ENCODE data around the gene MCRS1. TPM values are rescaled to one million over a fixed set of nuclear protein-coding genes. Genes with fewer than 3 reads are reported as not detected.

The MCRS1 gene
- total RNA-seq, 1 donor from 2014 or later, result 94.4 TPM

DNA sequence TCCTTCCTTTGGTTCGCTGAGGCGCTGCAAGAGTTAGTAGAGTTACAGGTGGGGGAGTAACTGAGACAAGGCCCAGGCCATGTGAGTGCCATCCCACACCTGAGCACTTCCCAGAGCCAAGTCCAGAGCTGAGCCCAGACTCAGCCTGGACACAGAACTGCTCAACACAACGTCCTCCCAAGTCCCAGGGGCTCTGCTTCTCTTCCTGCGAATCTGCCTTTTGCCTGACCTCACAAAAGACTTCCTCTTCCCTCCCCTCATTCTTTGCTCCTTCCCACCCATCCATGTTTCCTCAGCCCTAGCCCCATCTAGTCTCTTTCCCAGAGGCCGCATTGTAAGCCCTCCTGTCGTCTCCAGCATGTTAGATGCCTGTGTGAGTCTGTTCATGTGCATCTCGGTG is 16.6 kb upstream of the MCRS1 start:
- intact Hi-C loops (cut with micrococcal nuclease), result no loop called here
- ATAC-seq (no peak), DNase-seq (no peak)

DNA sequence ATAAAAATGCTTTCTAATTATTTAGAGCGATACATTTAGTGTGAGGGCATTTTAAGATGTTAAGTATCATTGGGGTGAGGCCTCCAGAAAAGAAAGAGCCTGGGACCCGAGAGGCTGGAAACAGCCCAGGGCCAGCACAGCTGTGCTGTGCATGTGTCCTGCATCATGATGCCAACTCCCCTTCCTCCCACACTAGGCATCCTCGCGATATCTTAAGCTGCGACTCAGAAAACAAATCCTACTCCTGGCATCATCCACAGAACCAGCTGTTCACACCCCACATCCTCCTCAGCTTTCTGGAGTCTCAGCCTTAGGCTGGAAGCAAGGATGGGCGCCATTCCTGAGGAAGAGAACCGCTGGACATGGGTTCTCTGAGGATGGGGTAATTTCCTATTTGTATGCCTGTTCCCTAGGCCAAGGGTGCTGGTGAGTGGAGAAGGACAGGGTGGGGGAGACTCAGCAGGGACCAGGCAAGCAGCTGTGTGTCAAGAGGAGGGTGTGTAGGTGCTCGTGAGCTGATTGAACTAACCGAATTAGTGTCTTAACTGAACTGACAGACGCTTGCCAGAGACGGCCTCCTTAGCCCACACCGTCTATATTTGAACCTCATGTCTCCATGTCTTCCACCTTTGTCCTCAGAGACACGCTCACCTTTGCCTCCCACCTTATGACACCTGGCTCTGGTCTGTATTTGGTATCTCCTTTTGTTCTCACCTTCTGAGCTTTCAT is 15.6 kb upstream of the MCRS1 start:
- ATAC-seq (peak; percentile 17), DNase-seq (no peak)
- intact Hi-C loops (cut with micrococcal nuclease), result no loop called here

DNA sequence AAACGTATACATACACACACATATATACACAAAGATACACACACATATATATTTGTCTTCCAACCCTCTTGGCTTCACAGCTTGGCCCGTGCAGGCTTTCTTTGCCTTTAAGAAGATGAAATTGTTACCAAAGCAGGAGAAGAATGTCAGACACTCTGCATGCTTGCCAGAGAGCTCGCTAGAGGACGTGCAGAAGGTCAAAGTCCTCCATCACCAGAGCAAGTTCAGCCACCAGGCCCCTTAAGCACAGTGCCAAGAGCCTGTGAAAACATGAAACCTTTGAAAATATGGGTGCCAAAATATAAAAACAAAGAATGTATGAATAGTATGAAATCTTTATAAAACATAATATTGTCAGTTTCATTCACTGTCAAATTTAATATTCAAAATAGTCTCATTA is 14.9 kb upstream of the MCRS1 start:
- ATAC-seq (peak; percentile 67), DNase-seq (peak; percentile 49)
- intact Hi-C loops (cut with micrococcal nuclease), result no loop called here

DNA sequence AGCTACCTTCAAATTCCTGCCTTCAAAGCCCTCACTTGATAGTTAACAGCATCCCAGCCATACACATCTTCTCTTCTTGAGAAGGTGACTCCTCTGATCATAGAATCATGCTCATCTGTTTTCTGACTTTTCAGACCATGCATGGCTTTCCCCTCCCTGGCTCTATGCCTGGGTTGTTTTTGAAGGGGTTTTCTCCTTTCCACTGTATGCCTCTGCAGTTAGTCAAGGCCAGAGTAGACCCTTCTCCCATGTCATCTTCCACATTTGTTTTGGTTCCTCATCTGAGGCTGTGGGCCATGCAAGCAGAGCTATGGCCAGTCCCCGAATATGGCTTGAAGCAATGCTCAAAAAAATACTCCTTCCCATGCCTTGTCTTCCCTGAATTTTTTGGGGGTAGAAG is 14.3 kb upstream of the MCRS1 start:
- DNase-seq (no peak), ATAC-seq (no peak)
- intact Hi-C loops (cut with micrococcal nuclease), result no loop called here

DNA sequence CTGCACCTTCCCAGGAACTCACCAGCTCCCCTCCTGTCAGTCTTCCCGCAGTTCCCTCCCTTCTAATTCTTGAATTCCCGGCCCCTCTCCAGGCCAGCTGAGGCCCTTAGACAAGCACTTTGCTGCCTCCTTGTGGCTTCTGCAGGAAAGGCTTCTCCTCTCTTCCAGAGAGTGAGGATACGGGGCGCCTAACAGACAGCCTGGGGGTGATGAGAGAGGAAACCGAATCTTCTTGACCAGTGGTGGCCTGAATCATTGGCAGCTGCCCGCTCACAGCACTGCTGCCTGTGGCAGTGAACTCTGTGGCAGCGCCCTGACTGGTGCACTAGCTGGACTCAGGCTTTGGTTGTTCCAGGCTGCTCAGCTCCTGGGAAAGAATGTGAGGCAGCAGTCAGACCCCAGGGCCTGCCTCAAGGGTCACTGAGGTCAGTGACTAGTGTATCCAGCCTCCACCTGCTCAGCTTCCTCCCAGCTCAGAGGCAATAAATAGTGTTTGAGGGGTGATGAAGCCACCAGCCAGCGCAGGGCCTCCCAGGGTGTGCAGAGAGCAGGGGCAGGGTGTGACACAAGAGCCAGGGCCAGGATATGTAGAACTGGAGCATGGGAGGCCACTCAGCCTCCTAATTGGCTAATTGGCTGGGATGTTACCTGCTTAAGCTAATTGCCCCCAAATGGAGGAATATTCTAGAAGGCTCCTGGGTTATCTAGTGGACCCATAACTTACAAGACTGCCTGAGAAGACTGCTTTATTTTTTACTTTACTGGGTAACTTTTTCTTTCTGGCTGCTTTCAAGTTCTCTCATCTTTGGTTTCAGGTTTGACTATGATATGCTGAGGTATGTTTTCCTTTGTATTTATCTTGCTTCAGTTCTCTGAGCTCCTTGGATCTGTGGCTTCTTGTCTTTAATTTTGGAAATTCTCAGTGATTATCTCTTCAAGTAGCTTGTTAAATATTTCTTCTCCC is 12.9 kb upstream of the MCRS1 start:
- DNase-seq (peak; percentile 77), ATAC-seq (peak; percentile 79)
- intact Hi-C loops (cut with micrococcal nuclease), result no loop called here

DNA sequence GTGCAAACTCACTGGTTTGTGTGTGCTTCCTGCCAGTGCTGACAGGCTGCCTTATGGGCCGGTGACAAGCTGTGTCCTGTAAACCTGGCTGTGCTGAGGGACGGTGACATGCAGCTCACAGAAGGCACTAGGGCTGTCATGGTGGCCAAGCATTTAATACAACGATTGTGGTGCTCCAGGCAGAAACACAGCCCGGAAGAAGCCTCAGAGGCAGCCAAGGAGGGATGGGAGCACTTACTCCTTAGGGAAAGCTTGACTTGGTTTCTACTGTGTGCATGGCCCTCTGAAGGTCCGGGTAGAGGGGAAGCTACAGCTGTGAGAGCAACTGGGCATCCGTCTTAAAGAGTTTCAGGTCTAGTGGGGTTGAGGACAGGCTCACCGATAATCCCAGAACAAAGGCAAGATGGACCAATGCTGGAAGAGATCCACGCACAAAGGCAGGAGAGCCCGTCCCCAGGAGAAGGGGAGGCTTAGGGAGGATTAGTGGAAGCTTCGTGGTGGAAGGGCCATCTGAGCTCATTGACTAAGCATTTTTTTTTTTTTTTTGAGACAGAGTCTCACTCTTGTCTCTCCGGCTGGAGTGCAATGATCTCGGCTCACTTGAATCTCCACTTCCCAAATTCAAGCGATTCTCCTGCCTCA is 10.7 kb upstream of the MCRS1 start:
- intact Hi-C loops (cut with micrococcal nuclease), result no loop called here
- ATAC-seq, result no peak
- no peak for DNase-seq

DNA sequence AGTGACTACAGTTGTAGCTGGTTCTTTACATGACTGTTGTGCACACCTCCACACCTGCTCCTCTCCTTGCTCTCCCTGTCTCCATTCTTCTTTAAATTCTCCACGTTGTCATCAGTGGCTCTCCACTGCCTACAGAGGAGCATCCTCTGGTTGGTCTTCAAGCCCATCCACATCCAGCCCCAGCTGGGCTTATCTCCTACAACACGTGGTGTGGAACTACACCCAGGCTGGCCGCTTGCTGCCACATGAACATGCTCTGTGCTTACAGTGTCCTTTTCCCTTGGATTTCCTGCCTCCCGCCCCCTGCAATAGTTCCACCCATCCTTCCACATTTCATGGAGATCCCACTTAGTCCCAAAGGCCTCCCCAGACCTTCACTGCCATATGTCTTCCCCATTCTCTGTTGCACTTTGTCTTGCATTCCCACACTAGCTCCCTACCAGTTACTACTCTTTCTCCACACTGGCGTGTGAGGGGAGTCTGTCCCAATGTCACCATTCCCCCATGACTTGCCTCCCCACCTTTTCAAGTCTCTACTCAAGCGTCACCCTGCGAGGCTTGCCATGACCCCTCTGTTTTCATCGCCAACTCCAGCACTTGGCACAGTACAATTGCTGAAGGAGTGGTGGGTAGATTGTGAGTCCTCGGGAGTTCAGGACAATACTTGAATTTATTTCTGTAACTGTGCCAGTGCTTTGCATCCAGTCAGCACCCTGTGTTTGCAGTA is 9.8 kb upstream of the MCRS1 start:
- DNase-seq (no peak), ATAC-seq (no peak)
- intact Hi-C loops (cut with micrococcal nuclease), result no loop called here

DNA sequence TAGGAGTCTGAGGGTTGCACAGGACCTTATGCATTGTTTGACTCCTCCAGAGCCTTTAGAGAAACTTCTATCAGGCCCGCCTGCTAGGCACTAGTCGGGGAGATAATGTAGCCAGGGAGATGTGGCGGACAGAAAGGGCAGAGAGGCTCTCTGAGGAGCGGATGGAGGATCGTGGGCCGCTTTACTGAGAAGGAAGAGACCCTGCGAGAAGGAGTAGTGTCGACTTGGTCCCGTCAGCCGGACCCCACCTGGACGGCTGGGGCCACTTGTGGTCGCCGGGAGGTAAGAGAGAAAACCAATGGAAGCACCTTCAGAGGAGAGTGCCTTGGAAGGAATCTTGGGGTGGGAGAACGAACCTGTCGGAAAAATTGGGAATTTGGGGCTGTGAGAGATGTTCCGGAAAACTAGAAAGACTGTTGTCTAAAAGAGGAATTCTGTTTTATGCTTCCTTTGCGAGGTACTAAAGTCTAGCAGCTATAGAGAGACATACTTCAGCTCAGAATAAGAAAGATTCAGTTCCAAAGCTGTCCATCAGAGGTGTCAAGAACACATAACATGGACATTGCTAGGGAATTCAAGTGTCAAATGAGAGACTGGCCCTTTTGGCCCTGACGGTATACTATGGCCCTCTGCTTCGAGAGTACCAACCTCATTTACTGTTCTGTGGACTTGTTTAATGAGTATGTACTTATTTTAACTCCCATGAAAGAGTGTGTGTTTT is 660 bp upstream of the MCRS1 start:
- intact Hi-C loops (cut with micrococcal nuclease), result no loop called here
- DNase-seq (no peak), ATAC-seq (no peak)

DNA sequence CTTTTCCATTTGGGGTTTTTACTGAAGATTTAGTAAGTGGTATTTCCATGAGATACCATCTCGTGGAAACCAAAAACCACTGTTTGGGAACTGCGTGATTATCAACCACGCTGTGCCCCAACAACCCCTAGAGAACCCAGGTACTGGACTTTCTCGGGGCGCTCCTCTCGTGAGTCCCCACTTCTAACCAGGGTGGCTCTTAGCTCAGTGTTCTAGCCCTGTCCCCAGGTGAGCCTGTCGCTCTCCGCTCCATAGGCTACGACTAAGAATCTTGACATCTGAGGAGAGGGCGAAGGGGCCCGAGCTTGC is 686 bp downstream of the MCRS1 start:
- DNase-seq (no peak), ATAC-seq (peak; percentile 2)
- intact Hi-C loops (cut with micrococcal nuclease), result no loop called here

DNA sequence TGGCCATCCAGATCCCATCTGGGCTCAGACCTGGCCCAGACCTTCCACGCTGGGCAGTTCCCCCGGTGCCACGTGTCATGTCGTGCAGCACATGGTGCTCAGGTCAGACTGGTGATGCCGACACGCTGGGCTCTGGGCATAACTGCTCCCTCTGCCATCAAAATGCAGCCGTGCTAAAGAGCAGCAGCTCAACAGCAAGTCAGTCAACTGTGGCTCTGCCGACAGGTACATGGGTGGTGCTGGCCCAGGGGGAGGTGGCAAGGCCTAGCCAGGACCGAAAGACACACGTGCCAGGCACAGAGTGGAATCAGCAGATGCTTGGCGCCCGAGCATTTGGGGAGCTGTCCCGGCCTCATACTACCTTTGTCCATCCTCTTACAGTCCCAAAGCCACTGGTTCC is 1.6 kb downstream of the MCRS1 start:
- ATAC-seq, result no peak
- intact Hi-C loops (cut with micrococcal nuclease), result no loop called here
- DNase-seq, result peak; percentile 27

DNA sequence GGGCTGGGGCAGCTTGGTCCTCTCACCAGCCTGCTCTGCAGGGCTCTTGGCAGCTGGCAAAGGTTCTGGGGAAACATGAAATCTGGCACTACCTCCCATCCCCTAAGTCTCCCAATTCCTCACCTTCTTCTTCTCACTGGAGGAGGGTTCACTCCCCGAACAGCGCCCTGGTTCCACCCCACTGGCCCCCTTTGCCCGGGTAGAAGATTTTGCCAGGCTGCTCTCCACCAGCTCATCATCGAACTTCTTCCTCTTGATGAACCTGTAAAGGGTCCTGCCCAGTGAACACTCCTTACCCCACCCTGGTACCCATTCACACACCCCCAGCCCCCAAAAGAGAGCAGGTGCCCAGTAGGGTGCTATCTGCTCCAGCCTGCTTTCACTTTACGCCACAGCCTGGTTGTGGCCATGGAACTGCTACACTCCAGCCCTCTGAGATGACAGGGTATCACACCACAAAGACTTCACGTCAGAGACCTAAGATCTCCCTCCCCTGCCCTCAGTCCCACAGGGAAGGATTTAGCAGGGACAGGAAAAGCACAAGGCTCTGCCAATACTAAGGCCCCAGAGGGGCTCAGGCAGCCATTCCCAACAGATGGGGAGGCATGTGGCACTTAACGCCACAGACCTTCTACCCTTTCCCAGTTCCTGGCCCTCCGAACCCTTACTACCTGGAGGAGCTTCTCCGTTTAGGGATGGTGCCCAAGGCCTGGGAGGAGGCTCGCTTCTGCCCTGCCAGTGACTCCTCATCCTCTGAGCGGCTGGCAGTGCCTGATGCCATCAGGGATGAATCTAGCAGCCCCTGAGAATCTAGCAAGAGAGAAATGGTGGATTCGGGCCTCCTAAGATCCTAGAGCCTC is 2.3 kb downstream of the MCRS1 start:
- DNase-seq (peak; percentile 20), ATAC-seq (no peak)
- intact Hi-C loops (cut with micrococcal nuclease), result no loop called here

DNA sequence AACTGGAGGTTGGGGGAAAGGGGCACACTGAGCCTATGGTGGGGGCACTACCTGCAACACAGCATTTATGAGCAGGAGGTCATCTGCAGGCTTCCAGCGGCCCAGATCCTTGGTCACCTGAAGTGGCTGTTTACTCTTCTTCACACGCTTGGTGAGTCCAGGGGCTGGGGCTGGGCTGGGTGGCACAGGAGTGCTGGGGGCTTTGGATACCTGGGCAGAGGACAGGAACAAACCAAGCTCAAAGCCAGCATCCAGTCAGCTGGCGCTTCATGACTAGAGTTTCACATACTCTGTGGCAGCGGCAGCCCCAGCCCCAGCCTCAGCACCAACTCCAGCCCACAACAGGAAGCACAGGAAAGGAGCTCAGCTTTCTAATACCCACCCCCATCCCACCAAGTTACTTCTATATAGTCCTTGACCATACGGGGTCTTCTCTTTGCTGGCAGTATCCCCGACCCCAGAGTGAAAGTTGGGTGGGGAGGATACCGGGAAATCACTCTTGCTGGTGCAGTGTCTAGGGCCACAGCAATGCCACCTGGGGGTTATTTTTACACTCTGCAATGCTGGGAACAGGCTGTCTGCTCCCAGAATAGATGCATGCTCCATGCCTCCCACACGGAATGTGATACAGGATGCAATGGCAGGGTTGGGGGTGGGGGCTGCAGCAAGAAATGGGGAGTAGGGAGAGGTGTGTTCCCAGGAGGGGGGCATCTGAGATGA is 3.1 kb downstream of the MCRS1 start:
- DNase-seq (peak; percentile 64), ATAC-seq (peak; percentile 80)
- intact Hi-C loops (cut with micrococcal nuclease), result no loop called here

DNA sequence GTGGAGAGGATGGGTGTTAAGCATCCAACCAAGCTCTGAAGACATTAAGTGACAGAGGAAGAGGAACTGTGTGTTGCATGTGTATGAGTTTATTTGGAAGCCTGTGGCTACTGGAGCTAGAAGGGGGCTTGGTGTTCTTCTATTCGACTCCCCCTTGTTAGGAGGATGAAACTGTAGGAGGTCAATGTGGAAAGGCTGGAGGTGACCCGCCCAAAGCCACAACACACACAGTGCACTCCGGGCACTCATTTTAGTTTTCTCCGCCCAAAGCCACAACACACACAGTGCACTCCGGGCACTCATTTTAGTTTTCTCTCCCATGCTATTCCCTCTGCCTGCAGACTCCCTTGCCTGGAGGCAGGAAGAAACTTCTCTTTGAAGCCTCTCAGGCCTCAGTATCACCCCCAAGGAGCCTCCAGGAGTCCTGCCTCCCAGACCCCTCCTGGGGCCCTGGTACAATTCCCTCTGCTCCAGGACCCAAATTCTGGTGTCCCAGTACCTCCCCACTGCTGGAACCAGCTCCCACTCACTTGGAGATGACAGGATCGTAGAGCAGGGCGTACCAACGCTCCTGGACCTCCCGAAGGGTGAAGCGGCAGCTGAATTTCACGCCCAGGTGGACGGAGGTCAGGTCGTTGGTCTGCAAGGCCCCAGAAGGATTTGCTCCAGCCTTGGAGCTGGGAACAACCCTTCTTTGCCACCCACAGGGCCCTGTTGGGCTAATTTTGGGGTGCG is 3.8 kb downstream of the MCRS1 start:
- intact Hi-C loops (cut with micrococcal nuclease), result no loop called here
- DNase-seq (peak; percentile 21), ATAC-seq (no peak)

DNA sequence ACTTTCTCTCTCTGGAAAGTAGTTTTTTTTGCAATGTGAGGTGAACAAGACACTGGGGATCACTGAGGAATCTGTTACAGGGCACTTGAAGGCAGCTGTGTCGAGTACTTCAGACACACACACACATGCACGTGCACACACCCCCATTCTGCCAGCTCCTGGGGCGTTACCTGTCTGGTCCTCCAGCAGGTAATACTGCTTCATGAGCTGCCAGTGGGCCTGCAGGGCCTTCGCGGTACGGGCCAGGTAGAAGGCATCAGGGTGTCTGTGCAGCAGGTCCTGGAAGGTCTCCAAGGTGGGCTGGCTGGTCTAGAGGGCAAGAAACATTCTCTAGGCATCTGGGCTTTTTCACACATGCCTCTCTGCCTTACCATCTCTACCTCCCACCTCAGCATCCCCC is 5.1 kb downstream of the MCRS1 start:
- ATAC-seq, result no peak
- DNase-seq, result peak; percentile 17
- intact Hi-C loops (cut with micrococcal nuclease), result no loop called here

DNA sequence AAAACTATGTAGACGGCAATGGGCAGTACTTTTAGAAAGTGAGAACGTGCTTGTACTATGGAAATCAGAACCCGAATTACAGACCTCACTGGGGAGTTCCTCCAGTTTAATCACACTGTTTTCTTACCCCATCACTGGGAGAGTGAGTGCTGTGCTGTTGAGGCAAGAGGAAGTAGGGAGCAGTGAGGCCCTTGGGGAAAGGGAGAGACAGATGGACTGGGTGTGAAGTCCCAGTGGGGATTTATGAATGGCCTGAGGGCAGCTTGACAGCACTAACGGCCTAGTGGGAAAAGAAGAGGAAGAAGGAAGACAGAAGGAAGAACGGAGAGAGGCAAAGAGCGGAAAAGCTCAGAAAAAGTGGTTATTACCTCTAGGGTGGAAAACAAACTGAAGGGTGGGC is 5.7 kb downstream of the MCRS1 start:
- ATAC-seq (no peak), DNase-seq (no peak)
- intact Hi-C loops (cut with micrococcal nuclease), result no loop called here

DNA sequence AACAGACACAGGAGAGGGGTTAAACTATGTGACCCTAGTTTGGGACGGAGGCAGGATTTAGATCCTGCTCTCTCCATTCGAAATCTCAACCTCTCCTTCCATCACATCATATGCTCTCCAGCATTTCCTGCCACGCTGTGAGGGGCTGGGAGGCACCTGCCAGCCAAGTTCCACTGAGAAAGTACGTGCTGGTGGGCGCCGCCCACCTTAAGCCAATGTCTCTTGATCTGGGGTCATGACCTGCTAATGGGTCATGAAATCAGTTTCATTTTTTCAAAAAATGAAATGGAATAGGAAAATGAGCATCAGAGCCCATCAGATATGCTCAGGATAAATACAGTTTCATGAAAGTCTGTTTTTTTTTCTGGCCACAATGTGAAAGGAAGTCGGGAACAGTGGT is 7.2 kb downstream of the MCRS1 start:
- no peak for DNase-seq
- intact Hi-C loops (cut with micrococcal nuclease), result no loop called here
- no peak for ATAC-seq
